Upper lobe of right lung (tissue), 1 donor: ENCODE data around the gene INIP. TPM values are rescaled to one million over a fixed set of nuclear protein-coding genes. Genes with fewer than 3 reads are reported as not detected.
A peak's percentile ranks its signal among the peaks of the same experiment; 100 is the strongest.

Source experiments
- ATAC-seq: fragments of 200-7000 bp; cut with Tn5 transposase; one replicate; pipeline ENCODE4 v1.9.1; 2020; ENCODE audit warnings: mild to moderate bottlenecking, moderate library complexity
- DNase-seq: peaks from one replicate; pipeline ENCODE4 v3.0.0-alpha.2; 2020
- H3K27ac ChIP-seq: fragments of 200-600 bp; one replicate; pipeline ENCODE4 v1.8.0; 2022
- H3K27me3 ChIP-seq: fragments of 200-600 bp; one replicate; pipeline ENCODE4 v1.8.0; 2022; ENCODE audit warnings: mild to moderate bottlenecking
- H3K36me3 ChIP-seq: fragments of 200-600 bp; one replicate; pipeline ENCODE4 v1.8.0; 2022
- H3K4me1 ChIP-seq: fragments of 200-600 bp; one replicate; pipeline ENCODE4 v1.8.0; 2022
- H3K4me3 ChIP-seq: fragments of 200-600 bp; one replicate; pipeline ENCODE4 v1.8.0; 2022; ENCODE audit warnings: mild to moderate bottlenecking
- H3K9me3 ChIP-seq: fragments of 200-600 bp; one replicate; pipeline ENCODE4 v1.8.0; 2022
- intact Hi-C: fragments of 100-400 bp; cut with DNase I; formaldehyde crosslinking; loops from one replicate; pipeline ENCODE4 v1.11.0; 2022
- long read RNA-seq: library from polyadenylated mRNA; unstranded; transcript quantifications from one replicate; pipeline ENCODE4 v2.0.0, GENCODE V29; 2021
- total RNA-seq: library from RNA; stranded (reverse); fragmentation: NEBNext Ultra II Directional; extraction: Animal tissue kit (Norgen Biotek cat#: 25700); gene quantifications from one replicate; pipeline ENCODE4 v1.2.1, GENCODE V29; 2021
- TF ChIP-seq, protein P1 (sequence below): fragments of 200-600 bp; IDR thresholded peaks from one replicate; pipeline ENCODE4 v1.8.0; 2022; ENCODE audit warnings: antibody characterized with exemption
- donor health status: DM: no; HTN: yes; CAD: no; lungs with severe emphysema.

INIP gene, protein sequence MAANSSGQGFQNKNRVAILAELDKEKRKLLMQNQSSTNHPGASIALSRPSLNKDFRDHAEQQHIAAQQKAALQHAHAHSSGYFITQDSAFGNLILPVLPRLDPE
- total RNA-seq = 22.7 TPM
- long read RNA-seq, full-length matches to known transcripts = 3 of 11 reads
- long read RNA-seq, partial matches to known transcripts = 0 of 11 reads
- long read RNA-seq, other reads (novel, unspliced or antisense) = 8 of 11 reads

DNA sequence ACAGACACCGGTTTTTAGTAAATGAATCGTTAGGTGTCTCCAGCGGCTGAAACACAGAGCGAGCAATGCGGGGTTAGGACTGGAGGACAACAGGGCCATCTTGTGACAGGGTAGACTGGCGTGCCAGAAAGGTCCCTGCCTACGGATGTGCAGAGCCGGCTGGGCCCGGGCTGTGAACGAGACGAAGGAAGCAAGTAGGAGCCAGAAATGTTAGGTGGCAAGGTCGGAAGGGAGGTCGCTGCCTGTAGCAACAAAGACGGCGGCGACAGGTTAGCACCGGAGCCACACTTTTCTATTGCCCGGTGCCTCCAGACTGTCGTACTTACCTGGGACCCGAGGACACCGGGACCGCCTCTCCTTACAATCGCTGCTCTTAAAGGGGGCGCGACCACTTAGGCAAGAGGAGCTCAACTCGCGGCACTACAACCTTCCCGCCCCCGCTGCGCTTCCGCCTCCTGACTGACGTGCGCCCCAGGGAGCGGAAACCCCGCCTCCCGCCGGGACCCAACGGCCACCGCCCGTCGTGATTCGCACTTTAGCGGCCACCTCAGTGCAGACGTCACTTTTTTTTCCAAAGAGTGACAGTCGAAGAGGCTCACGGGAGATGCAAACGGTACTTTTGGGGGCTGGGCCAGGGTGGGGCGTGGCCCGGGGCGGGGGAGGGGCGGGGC lies at the start of gene INIP:
TSS of gene INIP (minus strand) at position 457 of the 671 bp plus-strand sequence. CDS start 1,632 bp downstream, outside the sequence.
- Histone ChIP-seq H3K4me3 (peak within 1 kb of the TSS; percentile 62), H3K9me3 (no peaks in the 10 kb centered on the region), H3K36me3 (peaks cover 3% of the 10 kb centered on the region), H3K4me1 (peaks cover 6% of the 10 kb centered on the region), H3K27ac (peak within 1 kb of the TSS; percentile 79), H3K27me3 (no peaks in the 10 kb centered on the region)
- intact Hi-C loops = no loop called here
- ATAC-seq (peak; percentile 99), DNase-seq (peak; percentile 98)
- TF ChIP-seq, protein P1, sequence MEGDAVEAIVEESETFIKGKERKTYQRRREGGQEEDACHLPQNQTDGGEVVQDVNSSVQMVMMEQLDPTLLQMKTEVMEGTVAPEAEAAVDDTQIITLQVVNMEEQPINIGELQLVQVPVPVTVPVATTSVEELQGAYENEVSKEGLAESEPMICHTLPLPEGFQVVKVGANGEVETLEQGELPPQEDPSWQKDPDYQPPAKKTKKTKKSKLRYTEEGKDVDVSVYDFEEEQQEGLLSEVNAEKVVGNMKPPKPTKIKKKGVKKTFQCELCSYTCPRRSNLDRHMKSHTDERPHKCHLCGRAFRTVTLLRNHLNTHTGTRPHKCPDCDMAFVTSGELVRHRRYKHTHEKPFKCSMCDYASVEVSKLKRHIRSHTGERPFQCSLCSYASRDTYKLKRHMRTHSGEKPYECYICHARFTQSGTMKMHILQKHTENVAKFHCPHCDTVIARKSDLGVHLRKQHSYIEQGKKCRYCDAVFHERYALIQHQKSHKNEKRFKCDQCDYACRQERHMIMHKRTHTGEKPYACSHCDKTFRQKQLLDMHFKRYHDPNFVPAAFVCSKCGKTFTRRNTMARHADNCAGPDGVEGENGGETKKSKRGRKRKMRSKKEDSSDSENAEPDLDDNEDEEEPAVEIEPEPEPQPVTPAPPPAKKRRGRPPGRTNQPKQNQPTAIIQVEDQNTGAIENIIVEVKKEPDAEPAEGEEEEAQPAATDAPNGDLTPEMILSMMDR = no peak

DNA sequence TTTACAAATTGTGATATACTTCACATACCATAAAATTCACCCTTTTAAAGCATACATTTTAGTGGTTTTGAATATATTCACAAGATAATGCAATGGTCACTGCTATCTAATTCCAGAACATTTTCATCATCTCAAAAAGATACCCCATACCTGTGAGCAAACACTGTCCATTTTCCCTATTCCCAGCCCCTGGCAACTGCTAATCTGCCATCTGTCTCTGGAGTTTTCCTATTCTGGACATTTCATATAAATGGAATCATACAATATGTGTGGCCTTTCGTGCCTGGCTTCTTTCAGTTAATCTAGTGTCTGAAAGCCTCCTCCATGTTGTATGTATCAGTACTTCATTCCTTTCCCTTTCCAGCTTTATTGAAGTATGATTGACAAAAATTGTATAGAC lies 47.4 kb upstream of the INIP start:
- DNase-seq (no peak), ATAC-seq (no peak)
- no peaks in the 10 kb centered on the region for H3K27me3 ChIP-seq
- intact Hi-C loops = no loop called here
- no peak overlapping the region for H3K4me3 ChIP-seq
- peaks cover 4% of the 10 kb centered on the region for H3K36me3 ChIP-seq
- TF ChIP-seq, protein P1 = no peak
- peaks cover 6% of the 10 kb centered on the region for H3K4me1 ChIP-seq
- H3K9me3 ChIP-seq = no peaks in the 10 kb centered on the region
- no peak overlapping the region for H3K27ac ChIP-seq

DNA sequence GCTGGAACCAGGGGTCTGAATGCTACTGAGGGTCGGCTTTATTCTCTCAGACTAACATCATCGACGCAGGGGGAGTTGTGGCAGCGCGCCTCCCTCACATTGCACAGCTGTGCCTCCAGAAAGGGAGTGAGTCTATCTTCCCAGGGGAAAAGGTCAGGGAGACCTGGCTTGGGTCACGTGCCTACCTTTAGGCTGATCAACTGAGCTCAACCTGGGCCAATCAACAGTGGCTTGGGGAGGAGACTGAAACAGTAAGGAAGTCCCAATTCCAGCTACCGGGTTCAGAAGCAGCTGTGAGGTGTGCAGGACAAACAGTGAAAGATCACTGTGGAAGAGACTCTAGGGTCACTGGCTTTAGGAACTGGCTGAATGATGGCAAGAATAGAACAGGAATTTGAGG lies 46.9 kb upstream of the INIP start:
- Histone ChIP-seq H3K36me3 (peaks cover 4% of the 10 kb centered on the region), H3K4me3 (no peak overlapping the region), H3K4me1 (peaks cover 9% of the 10 kb centered on the region), H3K27me3 (no peaks in the 10 kb centered on the region), H3K27ac (no peak overlapping the region), H3K9me3 (no peaks in the 10 kb centered on the region)
- ATAC-seq = peak; percentile 35
- intact Hi-C loops = no loop called here
- TF ChIP-seq, protein P1 = no peak
- no peak for DNase-seq

DNA sequence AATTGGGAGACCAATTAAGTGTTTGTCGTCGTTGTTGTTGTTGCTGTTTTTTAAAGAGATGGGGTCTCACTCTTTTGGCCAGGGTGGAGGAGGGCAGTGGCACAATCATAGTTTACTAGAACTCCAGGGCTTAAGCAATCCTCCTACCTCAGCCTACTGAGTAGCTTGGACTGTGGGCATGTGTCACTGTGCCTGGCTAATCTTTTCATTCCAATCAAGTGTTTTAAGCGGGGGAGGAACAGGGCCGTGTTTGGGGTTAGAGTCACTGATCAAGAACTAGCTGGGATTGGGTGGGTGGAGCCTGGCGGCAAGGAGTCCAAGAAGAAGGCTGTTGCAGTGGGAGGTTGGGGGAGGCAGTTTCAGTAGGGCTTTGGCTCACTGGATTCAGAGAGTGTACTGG lies 46.4 kb upstream of the INIP start:
- H3K9me3 ChIP-seq = no peaks in the 10 kb centered on the region
- intact Hi-C loops = no loop called here
- TF ChIP-seq, protein P1 = no peak
- DNase-seq = no peak
- H3K36me3 ChIP-seq = peaks cover 4% of the 10 kb centered on the region
- no peaks in the 10 kb centered on the region for H3K27me3 ChIP-seq
- peak; percentile 67 for ATAC-seq
- H3K4me1 ChIP-seq = peaks cover 9% of the 10 kb centered on the region
- no peak overlapping the region for H3K27ac ChIP-seq
- no peak overlapping the region for H3K4me3 ChIP-seq

DNA sequence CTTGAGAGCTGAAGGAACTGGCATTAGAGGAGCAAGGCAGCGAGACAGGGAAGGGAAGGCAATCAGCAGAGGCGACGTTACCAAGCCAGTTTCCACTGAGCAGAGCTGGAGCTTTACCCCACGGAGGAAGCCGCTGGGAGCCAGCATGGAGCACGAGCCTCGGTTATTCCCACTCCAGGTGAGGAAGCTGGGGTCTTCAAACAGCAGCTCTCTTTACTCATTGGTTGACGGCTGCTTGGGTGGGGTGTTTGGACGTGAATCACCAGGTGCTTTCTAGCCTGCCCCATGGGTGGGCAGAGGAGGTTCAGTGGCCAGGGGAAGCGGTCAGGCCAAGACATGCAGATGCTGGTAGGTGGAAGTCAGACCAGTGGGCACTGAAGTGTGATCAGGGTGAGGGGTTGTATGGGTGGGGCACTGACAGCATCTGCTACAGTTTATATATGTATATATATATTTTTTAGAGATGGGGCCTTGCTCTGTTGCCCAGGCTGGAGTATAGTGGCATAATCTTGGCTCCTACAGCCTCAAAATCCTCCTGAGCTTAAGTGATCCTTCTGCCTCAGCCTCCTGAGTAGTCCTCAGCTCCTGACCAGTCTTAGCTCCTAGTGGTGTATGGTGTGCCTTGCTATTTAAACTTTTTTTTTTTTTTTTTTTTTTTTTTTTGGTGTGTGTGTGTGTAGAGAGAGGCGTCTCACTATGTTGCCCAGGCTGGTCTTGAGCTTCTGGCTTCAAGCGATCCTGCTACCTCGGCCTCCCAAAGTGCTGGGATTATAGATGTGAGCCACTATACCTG lies 45.0 kb upstream of the INIP start:
- peaks cover 11% of the 10 kb centered on the region for H3K4me1 ChIP-seq
- intact Hi-C loops = no loop called here
- no peaks in the 10 kb centered on the region for H3K27me3 ChIP-seq
- TF ChIP-seq, protein P1 = no peak
- H3K4me3 ChIP-seq = no peak overlapping the region
- H3K27ac ChIP-seq = no peak overlapping the region
- DNase-seq (no peak), ATAC-seq (no peak)
- H3K9me3 ChIP-seq = no peaks in the 10 kb centered on the region
- H3K36me3 ChIP-seq = peaks cover 4% of the 10 kb centered on the region
